Renal cortical epithelial cell (primary cell): Measurements from ENCODE around the gene CORO7. TPM values are rescaled to one million over a fixed set of nuclear protein-coding genes. Genes with fewer than 3 reads are reported as not detected.

Experiments
- DNase-seq: peaks from one replicate; pipeline ENCODE4 v3.0.0-alpha.2; 2011; ENCODE audit warnings: low read depth
- total RNA-seq: library from RNA; depleted of rRNA; stranded (reverse); fragments of >200 nt; gene quantifications from 2 replicates; pipeline ENCODE4 v1.2.3, GENCODE V29; 2014

CORO7 gene
- total RNA-seq, 1 donor from 2014 or later: 25.1 TPM

- DNase-seq: no peak
Observed at GRCh38 chr16:4372578-4373355, 43.6 kb downstream of the CORO7 start.

GRCh38 chr16:4372001-4372577 is 44.3 kb downstream of the CORO7 start:
- no peak for DNase-seq

DNA sequence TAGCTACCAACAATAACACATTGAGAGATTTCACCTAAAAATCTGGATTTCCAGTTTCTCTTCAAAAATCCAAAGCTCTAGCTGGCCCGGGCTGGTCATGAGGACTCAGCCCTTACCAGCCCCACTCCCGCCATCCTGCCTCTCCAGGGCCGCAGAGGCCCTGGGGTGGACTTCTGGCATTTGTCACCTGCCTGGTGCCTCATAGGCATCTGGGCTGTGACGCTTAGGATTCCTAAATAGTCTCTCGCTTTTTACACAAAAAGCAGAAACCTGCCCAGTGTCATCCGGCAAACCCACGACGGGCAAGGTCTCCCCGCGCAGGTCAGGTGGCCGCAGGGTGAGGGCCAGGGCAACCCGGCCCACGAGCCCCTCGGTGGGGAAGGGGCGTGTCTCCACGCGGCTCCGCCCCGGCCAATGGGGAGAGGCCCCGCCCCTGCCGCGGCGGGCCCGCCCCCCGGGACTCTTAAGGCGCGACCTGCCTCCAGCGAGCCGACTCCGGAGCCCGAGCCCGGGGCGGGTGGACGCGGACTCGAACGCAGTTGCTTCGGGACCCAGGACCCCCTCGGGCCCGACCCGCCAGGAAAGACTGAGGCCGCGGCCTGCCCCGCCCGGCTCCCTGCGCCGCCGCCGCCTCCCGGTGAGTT is 44.9 kb downstream of the CORO7 start, which contains the start of gene VASN:
TSS of gene VASN (plus strand) at position 492 of the 644 bp plus-strand sequence. CDS start 9,030 bp downstream, outside the sequence.
- peak; percentile 40 for DNase-seq

DNA sequence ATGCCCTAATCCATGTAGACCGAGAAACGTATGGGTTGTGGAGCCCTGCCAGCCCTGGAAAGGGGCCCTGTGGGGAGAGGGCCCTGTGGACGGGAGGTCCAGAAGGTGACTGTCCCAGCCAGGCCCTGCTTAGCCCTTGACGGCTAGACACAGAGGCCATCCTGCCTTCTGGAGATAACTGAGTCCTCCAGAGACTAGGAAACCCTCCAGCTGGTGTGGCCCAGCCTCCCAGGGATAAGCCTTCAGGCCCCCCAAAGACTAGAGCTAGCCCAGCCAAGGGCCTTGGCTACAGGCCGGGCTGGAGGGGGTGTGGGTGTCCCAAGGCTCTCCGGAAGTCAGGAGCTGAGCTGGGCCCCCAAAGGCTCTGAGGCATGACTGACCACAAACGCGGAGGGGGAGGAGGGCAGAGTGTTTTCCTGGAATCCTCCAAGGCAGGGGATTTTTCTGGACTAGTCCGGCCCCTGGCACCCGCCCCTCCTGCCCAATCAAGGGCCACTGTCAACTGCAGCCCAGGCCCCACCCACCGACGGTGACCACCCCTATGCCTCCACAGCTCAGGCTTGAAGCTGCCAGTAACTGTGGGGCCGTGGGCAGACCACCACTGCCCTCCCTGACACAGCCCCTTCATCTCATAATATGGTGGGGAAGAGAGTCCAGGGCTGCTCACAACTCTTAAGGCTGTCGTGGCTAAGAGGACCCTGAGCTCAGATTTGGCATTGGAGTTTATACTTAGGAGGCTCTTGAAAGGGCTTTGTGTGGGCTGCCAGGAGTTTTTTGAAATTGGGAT is 45.6 kb downstream of the CORO7 start:
- DNase-seq: peak; percentile 85

DNA sequence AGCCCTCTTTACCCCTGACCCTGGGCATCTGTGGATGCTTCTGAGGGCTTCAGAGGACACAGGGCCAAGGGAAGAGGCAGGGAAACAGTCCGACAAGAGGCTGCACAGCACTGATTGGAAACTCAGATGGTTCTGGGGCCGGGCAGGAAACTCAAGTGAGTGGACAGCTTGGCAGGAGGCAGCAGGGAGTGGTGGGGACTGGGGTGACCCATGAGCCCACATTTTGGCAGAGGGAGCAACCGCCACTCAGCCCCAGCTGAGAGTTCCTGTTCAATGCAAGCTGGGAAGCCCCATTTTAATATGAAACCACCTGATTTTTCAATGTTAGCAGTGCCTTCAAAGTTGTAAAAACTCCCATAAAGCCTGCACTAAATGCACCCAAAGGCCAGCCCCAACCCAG is 46.2 kb downstream of the CORO7 start:
- DNase-seq: no peak

DNA sequence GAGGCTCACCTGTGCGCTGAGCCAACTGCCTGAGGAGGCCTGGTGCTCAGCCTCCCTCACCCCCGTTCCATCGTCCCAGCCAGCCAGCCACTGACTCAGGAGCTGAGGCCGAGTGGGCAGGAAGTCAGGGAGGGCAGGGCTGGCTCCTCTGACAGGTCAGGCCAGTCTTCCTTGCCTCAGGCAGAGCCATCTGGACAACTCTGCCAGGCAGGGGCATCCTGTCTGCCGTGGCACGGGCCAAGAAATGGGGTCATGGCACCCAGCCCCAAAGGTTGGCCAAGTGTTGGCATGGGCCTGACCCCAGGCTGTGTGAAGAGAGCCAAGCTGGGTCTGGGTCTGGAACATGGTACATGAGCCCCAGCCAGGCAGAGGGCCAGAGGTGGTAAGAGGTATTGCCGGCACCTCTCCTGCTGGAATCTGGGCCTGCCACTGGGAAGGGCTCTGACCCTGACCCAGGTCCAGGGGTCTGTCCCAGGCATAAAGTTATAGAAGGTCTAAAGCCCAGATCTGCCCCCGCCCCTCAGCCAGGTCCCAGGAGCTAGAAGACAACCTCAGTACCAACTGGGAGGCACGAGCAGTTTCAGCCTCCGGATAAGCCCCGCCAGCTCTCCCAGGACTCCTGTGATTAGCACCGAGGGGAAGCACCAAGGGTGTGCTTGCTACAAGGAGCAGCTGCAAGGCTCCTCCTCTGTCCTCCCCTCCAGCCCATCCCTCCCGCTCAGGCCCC is 47.2 kb downstream of the CORO7 start:
- peak; percentile 61 for DNase-seq

DNA sequence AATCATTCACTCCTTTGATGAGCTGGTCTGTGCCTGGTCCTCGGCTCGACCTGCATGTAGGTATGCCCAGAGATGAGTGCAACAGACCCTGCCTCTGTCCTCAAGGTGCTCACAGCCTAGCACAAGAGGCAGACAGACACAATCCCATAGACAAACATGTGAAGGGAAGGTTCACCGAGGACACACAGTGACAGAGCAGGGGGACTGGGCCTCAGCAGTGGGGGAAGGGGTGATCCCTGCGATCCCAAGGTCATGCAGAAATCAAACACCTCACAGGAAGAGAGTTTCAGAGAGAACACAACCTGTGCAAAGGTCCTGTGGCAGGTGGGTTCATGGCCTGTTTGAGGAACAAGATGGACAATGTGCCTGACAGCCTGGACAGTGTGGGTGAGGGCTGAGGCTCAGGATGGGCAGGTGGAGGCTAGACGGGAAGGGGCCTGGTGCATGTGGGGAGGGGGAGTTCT is 49.0 kb downstream of the CORO7 start:
- DNase-seq: no peak

DNA sequence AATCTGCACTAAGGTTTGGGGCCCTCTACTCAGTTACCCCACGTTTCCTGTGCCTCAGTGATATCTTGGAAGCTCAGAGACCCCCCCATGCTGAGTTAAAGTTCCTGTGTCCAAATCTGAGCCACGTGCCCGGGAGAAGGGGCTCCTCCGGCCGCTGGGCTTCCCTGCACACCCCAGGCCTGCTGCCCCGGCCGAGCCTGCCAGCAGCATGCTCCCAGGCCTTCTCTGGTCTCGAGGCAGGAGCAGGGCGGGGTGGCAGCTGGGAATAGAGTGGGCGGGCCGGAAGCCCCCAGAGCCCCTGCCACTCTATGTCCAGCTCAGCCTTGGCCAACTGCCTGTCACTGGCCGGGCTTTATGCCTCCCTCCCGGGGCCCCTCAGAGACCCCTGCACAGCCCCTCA is 50.4 kb downstream of the CORO7 start:
- DNase-seq: no peak

DNA sequence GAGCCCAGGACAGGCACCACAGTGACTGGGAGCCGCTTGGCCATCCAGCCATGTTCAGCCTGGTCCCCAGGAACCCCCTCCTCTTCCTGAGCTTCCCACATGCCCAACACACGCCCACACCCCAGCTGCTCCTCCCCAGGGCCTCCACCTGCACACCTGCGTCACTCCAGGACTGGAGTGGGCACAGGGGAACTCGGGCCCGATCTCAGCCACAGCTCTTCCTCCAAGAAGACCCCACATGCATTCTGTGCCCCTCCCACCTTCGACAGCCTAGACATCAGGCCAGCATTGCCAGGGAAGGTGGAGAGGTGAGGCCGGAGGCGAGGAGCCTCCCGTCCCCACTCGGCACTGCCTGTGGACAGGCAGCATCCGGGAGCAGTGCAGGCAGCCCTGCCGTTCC is 50.8 kb downstream of the CORO7 start:
- DNase-seq: no peak

GRCh38 chr16:4365014-4365406 is 51.4 kb downstream of the CORO7 start:
- DNase-seq: no peak

- no peak for DNase-seq
Observed at GRCh38 chr16:4364196-4365013, 52.0 kb downstream of the CORO7 start.

GRCh38 chr16:4362476-4363135 is 53.8 kb downstream of the CORO7 start:
- no peak for DNase-seq

GRCh38 chr16:4361944-4362311 is 54.5 kb downstream of the CORO7 start:
- no peak for DNase-seq

- no peak for DNase-seq
Observed at GRCh38 chr16:4361033-4361943, 55.1 kb downstream of the CORO7 start.

DNA sequence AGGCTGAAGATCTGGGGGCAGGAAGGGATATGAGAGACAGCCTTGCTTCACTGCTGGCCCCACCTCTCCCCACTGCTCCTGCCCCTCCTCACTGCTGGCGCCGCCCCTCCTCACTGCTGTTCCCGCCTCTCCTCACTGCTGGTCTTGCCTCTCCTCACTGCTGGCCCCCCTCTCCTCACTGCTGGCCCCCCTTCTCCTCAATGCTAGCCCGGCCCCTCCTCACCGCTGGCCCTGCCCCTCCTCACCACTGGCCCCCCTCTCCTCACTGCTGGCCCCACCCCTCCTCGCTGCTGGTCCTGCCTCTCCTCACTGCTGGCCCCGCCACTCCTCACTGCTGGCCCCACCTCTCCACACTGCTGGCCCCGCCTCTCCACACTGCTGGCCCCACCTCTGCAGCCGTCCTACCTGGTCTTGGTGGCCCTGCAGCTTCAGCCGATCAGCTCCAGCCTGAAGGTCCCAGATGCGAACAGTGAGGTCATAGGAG is 55.8 kb downstream of the CORO7 start:
- DNase-seq: no peak

DNA sequence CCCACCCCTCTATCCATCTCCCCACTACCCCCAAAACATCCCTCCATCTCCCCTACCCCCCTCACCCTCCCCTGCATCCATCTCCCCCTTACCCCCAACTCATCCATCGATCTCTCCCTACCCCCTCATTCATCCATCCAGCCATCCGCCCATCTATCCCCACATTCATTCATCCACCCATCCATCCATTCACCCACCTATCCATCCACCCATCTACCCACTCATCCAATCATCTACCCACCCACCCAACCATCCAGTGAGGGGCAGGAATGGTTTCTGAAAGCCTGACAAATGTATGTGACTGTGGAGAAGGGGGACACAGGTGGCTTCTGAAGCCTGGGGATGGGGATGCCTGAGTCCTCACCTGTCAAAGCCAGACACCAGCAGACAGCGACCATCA is 56.5 kb downstream of the CORO7 start:
- DNase-seq: no peak

DNA sequence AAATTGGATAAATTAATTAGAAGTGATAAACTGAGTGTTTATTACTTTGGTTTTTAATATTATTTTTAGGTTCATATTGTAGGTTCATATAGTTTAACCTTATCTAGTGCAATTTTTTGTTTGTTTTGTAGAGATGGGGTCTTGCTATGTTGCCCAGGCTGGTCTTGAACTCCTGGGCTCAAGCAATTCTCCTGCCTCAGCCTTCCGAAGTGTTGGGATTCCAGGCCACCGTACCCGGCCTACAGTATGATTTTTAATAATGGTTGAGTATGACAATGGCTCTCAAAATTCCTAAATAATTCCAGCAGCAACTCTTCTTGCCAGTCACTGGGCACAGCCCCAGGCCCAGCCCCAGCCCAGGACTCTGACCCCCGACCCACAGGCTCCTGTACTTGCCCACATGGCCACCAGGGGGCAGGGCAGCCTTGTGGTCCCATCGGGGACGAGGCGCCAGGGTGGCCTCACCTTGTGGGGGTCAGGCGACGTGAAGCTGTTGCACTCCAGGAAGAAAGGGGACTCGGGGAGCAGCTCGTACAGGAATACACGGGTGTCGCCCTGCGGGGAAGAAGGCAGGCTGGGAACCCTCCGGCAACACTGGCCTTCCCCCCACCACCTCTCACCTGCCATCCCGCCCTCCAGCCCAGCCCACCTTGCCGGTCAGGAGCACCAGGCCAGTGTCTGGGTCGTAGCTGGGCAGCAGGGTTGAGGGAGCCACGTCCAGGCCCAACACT is 57.4 kb downstream of the CORO7 start:
- DNase-seq: no peak

GRCh38 chr16:4358236-4358635 is 58.2 kb downstream of the CORO7 start:
- DNase-seq: no peak
